ENCODE measurements around the gene ARHGAP26. TPM values are rescaled to one million over a fixed set of nuclear protein-coding genes. Genes with fewer than 3 reads are reported as not detected.

The ARHGAP26 gene
- total RNA-seq, 4 donors from 2014 or later = 12.4 to 49.5 (median 31.8) TPM

- H3K9me3 ChIP-seq = no peaks in the 10 kb centered on the region
- no peaks in the 10 kb centered on the region for H3K27me3 ChIP-seq
- H3K36me3 ChIP-seq = no peaks in the 10 kb centered on the region
- H3K4me3 ChIP-seq = no peak overlapping the region
- intact Hi-C loops (cut with DNase I; ENCODE audit: low total_unique reads) = no loop called here
- no peaks in the 10 kb centered on the region for H3K4me1 ChIP-seq
- no peak for DNase-seq
- no peak overlapping the region for H3K27ac ChIP-seq
- TF ChIP-seq POLR2A (IDR thresholded peaks at IDR 0.05) (no peak), CTCF (IDR thresholded peaks at IDR 0.05) (no peak)
Observed at GRCh38 chr5:142911775-142912174, 141.6 kb downstream of the ARHGAP26 start.

- H3K27ac ChIP-seq = no peak overlapping the region
- H3K4me3 ChIP-seq = no peak overlapping the region
- no peak for DNase-seq
- intact Hi-C loops (cut with DNase I; ENCODE audit: low total_unique reads) = no loop called here
- TF ChIP-seq POLR2A (IDR thresholded peaks at IDR 0.05) (no peak), CTCF (IDR thresholded peaks at IDR 0.05) (no peak)
- no peaks in the 10 kb centered on the region for H3K4me1 ChIP-seq
- no peaks in the 10 kb centered on the region for H3K9me3 ChIP-seq
- H3K27me3 ChIP-seq = no peaks in the 10 kb centered on the region
- H3K36me3 ChIP-seq = no peaks in the 10 kb centered on the region
Observed at GRCh38 chr5:142913728-142914338, 143.7 kb downstream of the ARHGAP26 start.

- TF ChIP-seq POLR2A (IDR thresholded peaks at IDR 0.05) (no peak), CTCF (IDR thresholded peaks at IDR 0.05) (no peak)
- Histone ChIP-seq H3K4me3 (no peak overlapping the region), H3K9me3 (no peaks in the 10 kb centered on the region), H3K27ac (no peak overlapping the region), H3K36me3 (no peaks in the 10 kb centered on the region), H3K4me1 (no peaks in the 10 kb centered on the region), H3K27me3 (no peaks in the 10 kb centered on the region)
- intact Hi-C loops (cut with DNase I; ENCODE audit: low total_unique reads) = no loop called here
- DNase-seq = no peak
Observed at GRCh38 chr5:142915038-142915437, 144.9 kb downstream of the ARHGAP26 start.

GRCh38 chr5:142915813-142916424 lies 145.7 kb downstream of the ARHGAP26 start:
- Histone ChIP-seq H3K27me3 (no peaks in the 10 kb centered on the region), H3K4me1 (no peaks in the 10 kb centered on the region), H3K36me3 (no peaks in the 10 kb centered on the region), H3K9me3 (no peaks in the 10 kb centered on the region), H3K4me3 (no peak overlapping the region), H3K27ac (no peak overlapping the region)
- intact Hi-C loops (cut with DNase I; ENCODE audit: low total_unique reads) = no loop called here
- DNase-seq = no peak
- no peak for TF ChIP-seq CTCF (IDR thresholded peaks at IDR 0.05)
- no peak for TF ChIP-seq POLR2A (IDR thresholded peaks at IDR 0.05)

GRCh38 chr5:142918959-142919635 lies 148.9 kb downstream of the ARHGAP26 start:
- Histone ChIP-seq H3K9me3 (no peaks in the 10 kb centered on the region), H3K27ac (no peak overlapping the region), H3K27me3 (no peaks in the 10 kb centered on the region), H3K4me3 (no peak overlapping the region), H3K4me1 (no peaks in the 10 kb centered on the region), H3K36me3 (no peaks in the 10 kb centered on the region)
- TF ChIP-seq POLR2A (IDR thresholded peaks at IDR 0.05) = no peak
- TF ChIP-seq CTCF (IDR thresholded peaks at IDR 0.05) = no peak
- intact Hi-C loops (cut with DNase I; ENCODE audit: low total_unique reads) = no loop called here
- DNase-seq = no peak
